ENCODE measurements around the gene PROCA1. TPM values are rescaled to one million over a fixed set of nuclear protein-coding genes. Genes with fewer than 3 reads are reported as not detected.

The PROCA1 gene
- total and polyA plus RNA-seq, 9 of the 15 experiments (the other 6 are each of a cell fraction or from before 2014, with no cell fraction given), result 0.78 to 16.2 (median 5.6) TPM

- TF ChIP-seq MCM2 (IDR thresholded peaks at IDR 0.05; ENCODE audit: low read depth) (no peak), ZNF584 (CRISPR knock-in tag; IDR thresholded peaks at IDR 0.05; ENCODE audit: low read depth) (no peak), MEF2D (tag; conservative IDR thresholded peaks at IDR 0.05; ENCODE audit: low read depth) (no peak), ZNF311 (CRISPR knock-in tag; IDR thresholded peaks at IDR 0.05) (no peak), MAZ (CRISPR knock-in tag; conservative IDR thresholded peaks at IDR 0.05 in 1 of 2, IDR thresholded peaks at IDR 0.05 in 1 of 2) (peak; percentile 77 to 79), ZNF592 (IDR thresholded peaks at IDR 0.05) (peak; percentile 90), SREBF2 (CRISPR knock-in tag; IDR thresholded peaks at IDR 0.05) (no peak), CAMTA2 (CRISPR knock-in tag; conservative IDR thresholded peaks at IDR 0.05) (no peak), ZKSCAN1 (IDR thresholded peaks at IDR 0.05; ENCODE audit: low read depth, low read length) (no peak), ZKSCAN3 (CRISPR knock-in tag; IDR thresholded peaks at IDR 0.05) (no peak), XRCC4 (IDR thresholded peaks at IDR 0.05; ENCODE audit: extremely low read depth, insufficient read depth, insufficient read length) (no peak), ZNF174 (CRISPR knock-in tag; IDR thresholded peaks at IDR 0.05) (no peak), CREB3L1 (IDR thresholded peaks at IDR 0.05; ENCODE audit: borderline replicate concordance, low read depth) (no peak), ZNF518B (CRISPR knock-in tag; IDR thresholded peaks at IDR 0.05) (no peak), TCF7L2 (IDR thresholded peaks at IDR 0.05; ENCODE audit: low read depth, low read length) (no peak), TAF7 (tag; IDR thresholded peaks at IDR 0.05) (0 out of 2 replicates have a peak, but pooled peaks have one; percentile 25), ZNF830 (CRISPR knock-in tag; IDR thresholded peaks at IDR 0.05) (peak; percentile 19; the same call in 1 of the 2 replicates), ZNF778 (CRISPR knock-in tag; IDR thresholded peaks at IDR 0.05) (no peak)
Measured at GRCh38 chr17:28710861-28711722, 596 bp downstream of the PROCA1 start (continued).
